ENCODE measurements around the gene NAT9. TPM values are rescaled to one million over a fixed set of nuclear protein-coding genes. Genes with fewer than 3 reads are reported as not detected.
A peak's percentile ranks its signal among the peaks of the same experiment; 100 is the strongest.

Gene NAT9
- total RNA-seq, 1 donor from 2014 or later, result 83.7 TPM

- H3K27me3 Mint-ChIP-seq (ENCODE audit: low read depth), result no peaks in the 10 kb centered on the region
- peaks cover 73% of the 10 kb centered on the region for H3K4me1 Mint-ChIP-seq
- no peak overlapping the region for H3K4me3 Mint-ChIP-seq
- no peaks in the 10 kb centered on the region for H3K9me3 Mint-ChIP-seq
- H3K27ac Mint-ChIP-seq, result peak overlapping the region; percentile 83
- H3K36me3 Mint-ChIP-seq, result no peaks in the 10 kb centered on the region
- no peak for DNase-seq (ENCODE audit: low spot score in 2 of 2, unreplicated experiment in 2 of 2)
- TF ChIP-seq CTCF (IDR thresholded peaks at IDR 0.05; ENCODE audit: unreplicated experiment), result no peak
These were observed 14.7 kb downstream of the NAT9 start for GRCh38 chr17:74761419-74761818.

GRCh38 chr17:74760404-74761105 lies 15.6 kb downstream of the NAT9 start:
- no peak for TF ChIP-seq CTCF (IDR thresholded peaks at IDR 0.05; ENCODE audit: unreplicated experiment)
- Mint-ChIP-seq H3K27ac (peak overlapping the region; percentile 83), H3K4me3 (peak overlapping the region; percentile 17), H3K36me3 (no peaks in the 10 kb centered on the region), H3K4me1 (peaks cover 73% of the 10 kb centered on the region), H3K27me3 (ENCODE audit: low read depth) (no peaks in the 10 kb centered on the region), H3K9me3 (no peaks in the 10 kb centered on the region)
- no peak for DNase-seq (ENCODE audit: low spot score in 2 of 2, unreplicated experiment in 2 of 2)

GRCh38 chr17:74759941-74760340 lies 16.2 kb downstream of the NAT9 start:
- Mint-ChIP-seq H3K9me3 (no peaks in the 10 kb centered on the region), H3K36me3 (no peaks in the 10 kb centered on the region), H3K27ac (peak overlapping the region; percentile 83), H3K4me3 (no peak overlapping the region), H3K27me3 (ENCODE audit: low read depth) (no peaks in the 10 kb centered on the region), H3K4me1 (peaks cover 73% of the 10 kb centered on the region)
- TF ChIP-seq CTCF (IDR thresholded peaks at IDR 0.05; ENCODE audit: unreplicated experiment), result no peak
- DNase-seq (ENCODE audit: low spot score in 2 of 2, unreplicated experiment in 2 of 2), result peak in 1 of 2 experiments; percentile 68

GRCh38 chr17:74759243-74759801 lies 16.8 kb downstream of the NAT9 start:
- no peak overlapping the region for H3K4me3 Mint-ChIP-seq
- no peaks in the 10 kb centered on the region for H3K36me3 Mint-ChIP-seq
- no peaks in the 10 kb centered on the region for H3K27me3 Mint-ChIP-seq (ENCODE audit: low read depth)
- H3K4me1 Mint-ChIP-seq, result peaks cover 68% of the 10 kb centered on the region
- no peak for TF ChIP-seq CTCF (IDR thresholded peaks at IDR 0.05; ENCODE audit: unreplicated experiment)
- DNase-seq (ENCODE audit: low spot score in 2 of 2, unreplicated experiment in 2 of 2), result no peak
- H3K27ac Mint-ChIP-seq, result peak overlapping the region; percentile 83
- H3K9me3 Mint-ChIP-seq, result no peaks in the 10 kb centered on the region

GRCh38 chr17:74758848-74759168 lies 17.3 kb downstream of the NAT9 start:
- Mint-ChIP-seq H3K4me3 (no peak overlapping the region), H3K36me3 (no peaks in the 10 kb centered on the region), H3K4me1 (peaks cover 63% of the 10 kb centered on the region), H3K9me3 (no peaks in the 10 kb centered on the region), H3K27me3 (ENCODE audit: low read depth) (no peaks in the 10 kb centered on the region), H3K27ac (peak overlapping the region; percentile 77)
- no peak for DNase-seq (ENCODE audit: low spot score in 2 of 2, unreplicated experiment in 2 of 2)
- TF ChIP-seq CTCF (IDR thresholded peaks at IDR 0.05; ENCODE audit: unreplicated experiment), result no peak
